Posterior vena cava (tissue), 2 donors: ENCODE measurements around the gene GLDN. TPM values are rescaled to one million over a fixed set of nuclear protein-coding genes. Genes with fewer than 3 reads are reported as not detected.

ENCODE experiments used
- microRNA-seq, 2 donors: library from miRNA; unstranded; fragments of <30 nt; microRNA quantifications; one replicate each; pipeline ENCODE4 v1.2.0, GENCODE V29; 2020 to 2021; ENCODE audit warnings: borderline microRNAs expressed in 2 of 2
- total RNA-seq, 2 donors: library from RNA; stranded (reverse); fragmentation: NEBNext Ultra II Directional; extraction: Animal tissue kit (Norgen Biotek cat#: 25700); gene quantifications; one replicate each; pipeline ENCODE4 v1.2.1, GENCODE V29; 2021
- donor health status: DM: yes; HTN: yes; CAD: no.
- donor health status: DM: yes; HTN: yes; CAD: no.

GLDN gene
- total RNA-seq, 2 donors from 2014 or later = 8.1 to 10.1 TPM

Small RNAs within 50 kb of the gene (microRNA-seq; reads per million reads assigned to microRNA genes)
- gene MIR7973-1 (0 reads per million in 2 donors), gene MIR7973-2 (0 reads per million in 2 donors)

Other genes with a start within 250 kb of the GLDN start
- gene TNFAIP8L3, start 246.7 kb upstream of the GLDN start, total RNA-seq = 100 to 1,000 TPM in 1 of 2 donors, 10 to 100 TPM in 1; 57.0 to 151 TPM
- 1 to 10 TPM; 1.8 to 2.7 TPM for gene CYP19A1, start 3.1 kb upstream of the GLDN start, total RNA-seq